Endothelial cell (in vitro differentiated cells): ENCODE measurements around the gene FAM20C. TPM values are rescaled to one million over a fixed set of nuclear protein-coding genes. Genes with fewer than 3 reads are reported as not detected.

Source experiments
- DNase-seq: peaks from one replicate; pipeline ENCODE4 v3.0.0; 2021; ENCODE audit warnings: low spot score
- H3K27ac Mint-ChIP-seq: one replicate; pipeline ENCODE4 v1.8.0; 2021; ENCODE audit warnings: mixed read lengths, inconsistent platforms; ENCODE audit not compliant: unreplicated experiment
- H3K27me3 Mint-ChIP-seq: one replicate; pipeline ENCODE4 v1.8.0; 2021; ENCODE audit warnings: mild to moderate bottlenecking, moderate library complexity, mixed read lengths, inconsistent platforms; ENCODE audit not compliant: unreplicated experiment
- H3K36me3 Mint-ChIP-seq: one replicate; pipeline ENCODE4 v1.8.0; 2021; ENCODE audit warnings: mild to moderate bottlenecking, low read depth, mixed read lengths, inconsistent platforms; ENCODE audit not compliant: unreplicated experiment
- H3K4me1 Mint-ChIP-seq: one replicate; pipeline ENCODE4 v1.8.0; 2021; ENCODE audit warnings: mild to moderate bottlenecking, mixed read lengths, inconsistent platforms; ENCODE audit not compliant: unreplicated experiment
- H3K4me3 Mint-ChIP-seq: one replicate; pipeline ENCODE4 v1.8.0; 2021; ENCODE audit warnings: mild to moderate bottlenecking, mixed read lengths, inconsistent platforms; ENCODE audit not compliant: unreplicated experiment
- H3K9me3 Mint-ChIP-seq: one replicate; pipeline ENCODE4 v1.8.0; 2021; ENCODE audit warnings: mixed read lengths, inconsistent platforms; ENCODE audit not compliant: unreplicated experiment
- CTCF ChIP-seq: fragments of 200-600 bp; sonication (generic); IDR thresholded peaks from one replicate; pipeline ENCODE4 v1.5.0; 2021; ENCODE audit warnings: antibody characterized with exemption; ENCODE audit not compliant: unreplicated experiment
- total RNA-seq: library from RNA; stranded (reverse); fragmentation: NEBNext Ultra II Directional; extraction: Animal tissue kit (Norgen Biotek cat#: 25700); gene quantifications from one replicate; pipeline ENCODE4 v1.2.1, GENCODE V29; 2021; ENCODE audit not compliant: unreplicated experiment

The FAM20C gene
- total RNA-seq, 1 donor from 2014 or later, result 3.1 TPM

DNA sequence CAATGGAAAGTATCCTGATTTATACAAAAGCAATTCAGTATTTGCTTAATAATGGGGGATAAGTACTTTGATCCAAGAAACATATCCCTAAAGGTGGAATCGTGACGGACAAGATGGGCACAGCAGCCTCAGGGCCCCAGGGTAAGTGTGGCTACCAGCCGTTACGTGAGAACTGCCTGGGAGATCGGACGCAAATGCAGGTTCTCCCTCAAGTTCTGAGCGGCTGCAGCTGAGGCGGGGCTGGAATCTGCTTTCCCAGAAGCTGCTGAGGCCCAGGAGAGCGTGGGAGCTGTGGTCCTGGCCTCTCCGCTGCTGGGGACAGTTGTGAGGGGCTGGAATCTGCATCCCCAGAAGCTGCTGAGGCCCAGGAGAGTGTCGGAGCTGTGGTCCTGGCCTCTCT lies 111.1 kb downstream of the FAM20C start:
- peaks cover 6% of the 10 kb centered on the region for H3K9me3 Mint-ChIP-seq
- no peak for TF ChIP-seq CTCF
- H3K4me3 Mint-ChIP-seq, result no peak overlapping the region
- DNase-seq, result no peak
- no peak overlapping the region for H3K27ac Mint-ChIP-seq
- H3K4me1 Mint-ChIP-seq, result peaks cover 3% of the 10 kb centered on the region
- peaks cover 5% of the 10 kb centered on the region for H3K36me3 Mint-ChIP-seq
- peaks cover 12% of the 10 kb centered on the region for H3K27me3 Mint-ChIP-seq

DNA sequence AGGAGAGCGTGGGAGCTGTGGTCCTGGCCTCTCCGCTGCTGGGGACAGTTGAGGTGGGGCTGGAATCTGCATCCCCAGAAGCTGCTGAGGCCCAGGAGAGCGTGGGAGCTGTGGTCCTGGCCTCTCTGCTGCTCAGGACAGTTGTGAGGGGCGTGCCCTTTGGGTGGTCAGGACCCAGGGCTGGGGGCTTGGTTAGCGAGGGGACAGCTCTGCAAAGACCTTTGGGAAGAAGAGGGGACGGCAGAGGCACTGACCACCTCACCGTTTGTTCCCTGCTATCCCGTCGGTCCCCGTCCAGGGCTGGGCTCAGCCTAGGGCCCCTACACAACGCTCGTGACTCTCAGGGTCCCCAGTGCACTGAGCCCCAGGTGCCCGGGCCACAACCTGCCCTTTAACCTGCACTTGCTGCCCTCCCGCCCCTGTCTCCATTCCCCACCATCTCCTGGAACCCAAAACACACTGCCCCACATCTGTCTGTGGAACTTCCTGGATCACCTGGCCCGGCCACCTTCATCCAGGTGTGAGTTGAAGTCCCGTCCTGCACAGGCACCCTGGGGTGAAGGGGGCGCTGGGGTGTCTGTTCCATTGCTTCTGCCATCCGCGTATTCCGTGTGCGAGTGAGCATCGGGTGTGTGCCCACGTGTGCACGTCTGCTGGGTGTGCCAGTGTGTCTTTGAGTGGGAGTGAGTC lies 111.7 kb downstream of the FAM20C start:
- peak overlapping the region; percentile 81 for H3K27ac Mint-ChIP-seq

DNA sequence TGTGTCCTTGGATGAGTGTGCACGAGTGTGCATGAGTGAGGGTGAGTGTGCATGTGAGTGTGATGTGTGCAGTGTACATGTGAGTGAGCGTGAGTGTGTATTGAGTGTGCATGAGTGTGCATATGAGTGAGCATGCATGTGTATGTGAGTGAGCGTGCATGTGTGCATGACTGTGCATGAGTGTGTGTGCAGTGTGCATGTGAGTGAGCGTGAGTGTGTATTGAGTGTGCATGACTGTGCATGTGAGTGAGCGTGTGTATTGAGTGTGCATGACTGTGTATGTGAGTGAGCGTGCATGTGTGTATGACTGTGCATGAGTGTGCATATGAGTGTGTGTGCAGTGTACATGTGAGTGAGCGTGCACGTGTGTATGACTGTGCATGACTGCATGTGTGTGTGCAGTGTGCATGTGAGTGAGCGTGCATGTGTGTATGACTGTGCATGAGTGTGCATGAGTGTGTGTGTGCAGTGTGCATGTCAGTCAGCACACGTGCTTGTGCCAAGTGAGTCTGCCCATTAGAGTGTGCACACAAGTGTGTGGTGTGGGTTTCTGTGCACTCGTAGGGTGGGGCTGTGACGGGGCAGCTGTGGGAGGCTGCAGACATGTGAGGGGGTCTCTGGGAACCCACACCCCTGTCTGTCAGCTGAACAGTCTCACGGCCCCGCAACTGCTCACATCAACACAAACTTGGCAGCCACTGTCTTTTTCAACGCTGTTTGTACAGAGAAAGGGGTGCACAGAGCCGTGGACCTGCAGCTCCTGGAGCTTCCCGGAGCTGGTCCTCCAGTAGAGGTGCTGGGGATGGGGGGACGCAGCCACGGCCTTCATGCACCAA lies 112.4 kb downstream of the FAM20C start:
- Mint-ChIP-seq H3K27ac (peak overlapping the region; percentile 81), H3K4me1 (peaks cover 3% of the 10 kb centered on the region), H3K27me3 (peaks cover 8% of the 10 kb centered on the region), H3K9me3 (peaks cover 6% of the 10 kb centered on the region), H3K4me3 (peak overlapping the region; percentile 2), H3K36me3 (peaks cover 5% of the 10 kb centered on the region)
- DNase-seq, result no peak
- no peak for TF ChIP-seq CTCF

More for the DNA sequence above, 111.7 kb downstream of the FAM20C start:
- DNase-seq, result no peak
- peaks cover 3% of the 10 kb centered on the region for H3K4me1 Mint-ChIP-seq
- H3K4me3 Mint-ChIP-seq, result peak overlapping the region; percentile 2
- TF ChIP-seq CTCF, result no peak
- H3K27me3 Mint-ChIP-seq, result peaks cover 7% of the 10 kb centered on the region
- H3K36me3 Mint-ChIP-seq, result peaks cover 5% of the 10 kb centered on the region
- H3K9me3 Mint-ChIP-seq, result peaks cover 6% of the 10 kb centered on the region

DNA sequence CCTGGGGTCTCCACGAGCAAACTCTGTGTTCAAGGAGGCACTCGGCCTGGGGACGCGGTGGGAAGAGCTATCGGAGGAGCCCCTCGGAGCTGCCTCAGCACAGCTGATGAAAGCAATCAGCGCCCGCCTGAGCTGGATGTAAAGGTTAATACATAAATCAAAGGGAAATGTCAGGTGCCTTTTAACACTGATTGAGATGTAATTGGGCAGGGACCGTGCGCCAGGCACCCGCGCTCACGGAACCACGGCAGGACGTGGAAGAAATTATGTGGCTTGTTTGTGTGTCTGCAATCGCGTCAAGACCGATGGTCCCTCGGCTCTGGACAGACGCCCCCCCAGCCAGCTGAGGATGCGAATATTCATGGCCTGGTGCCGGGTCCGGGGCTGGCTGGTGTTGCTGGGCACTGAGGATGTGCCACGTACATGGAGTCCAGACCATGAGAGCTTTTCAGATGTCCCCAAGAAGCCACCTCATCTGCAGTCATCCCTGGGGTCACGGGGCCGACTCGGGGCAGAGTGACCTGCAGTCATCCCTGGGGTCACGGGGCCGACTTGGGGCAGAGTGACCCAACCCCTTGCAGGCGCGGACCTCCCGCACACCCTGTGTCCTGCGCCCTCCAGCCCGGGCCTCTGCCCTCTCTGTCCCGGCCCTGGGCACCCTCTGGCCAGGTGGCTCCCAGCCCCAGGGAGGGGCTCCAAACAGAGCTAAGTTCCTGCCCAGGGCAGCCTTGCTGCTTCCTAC lies 113.2 kb downstream of the FAM20C start:
- H3K27me3 Mint-ChIP-seq, result peaks cover 8% of the 10 kb centered on the region
- no peak overlapping the region for H3K27ac Mint-ChIP-seq
- no peak for DNase-seq
- H3K9me3 Mint-ChIP-seq, result peaks cover 6% of the 10 kb centered on the region
- H3K4me1 Mint-ChIP-seq, result peaks cover 3% of the 10 kb centered on the region
- TF ChIP-seq CTCF, result no peak
- H3K36me3 Mint-ChIP-seq, result peaks cover 5% of the 10 kb centered on the region
- no peak overlapping the region for H3K4me3 Mint-ChIP-seq
